Measurements from ENCODE around the gene TTBK2.

TTBK2 gene

GRCh38 chr15:42733027-42733426, 187.6 kb downstream of the TTBK2 start:
- Histone ChIP-seq H3K4me1 (peaks cover 3% of the 10 kb centered on the region), H3K27me3 (ENCODE audit: control insufficient read depth, insufficient read depth, low read length) (no peaks in the 10 kb centered on the region), H3K4me2 (ENCODE audit: low read length) (no peak overlapping the region), H3K27ac (no peak overlapping the region), H3K79me2 (no peaks in the 10 kb centered on the region), H3K4me3 (ENCODE audit: low read depth, low read length) (no peak overlapping the region), H3K36me3 (ENCODE audit: control insufficient read depth, insufficient read depth, low read length) (no peaks in the 10 kb centered on the region), H3K9ac (no peak overlapping the region), H3K9me3 (ENCODE audit: control insufficient read depth, low read length) (no peaks in the 10 kb centered on the region), H2AFZ (no peak overlapping the region)
- TF ChIP-seq CTCF (IDR thresholded peaks at IDR 0.05), result no peak

- TF ChIP-seq CTCF (IDR thresholded peaks at IDR 0.05), result no peak
Measured at GRCh38 chr15:42732095-42732827, 188.3 kb downstream of the TTBK2 start.

GRCh38 chr15:42731461-42731860, 189.1 kb downstream of the TTBK2 start:
- no peaks in the 10 kb centered on the region for H3K27me3 ChIP-seq (ENCODE audit: control insufficient read depth, insufficient read depth, low read length)
- H3K4me3 ChIP-seq (ENCODE audit: low read depth, low read length), result no peak overlapping the region
- H2AFZ ChIP-seq, result no peak overlapping the region
- no peak overlapping the region for H3K4me2 ChIP-seq (ENCODE audit: low read length)
- H3K9me3 ChIP-seq (ENCODE audit: control insufficient read depth, low read length), result no peaks in the 10 kb centered on the region
- H3K79me2 ChIP-seq, result no peaks in the 10 kb centered on the region
- no peak overlapping the region for H3K9ac ChIP-seq
- H3K36me3 ChIP-seq (ENCODE audit: control insufficient read depth, insufficient read depth, low read length), result no peaks in the 10 kb centered on the region
- no peak overlapping the region for H3K27ac ChIP-seq
- no peaks in the 10 kb centered on the region for H3K4me1 ChIP-seq
- TF ChIP-seq CTCF (IDR thresholded peaks at IDR 0.05), result no peak

More at GRCh38 chr15:42732095-42732827, 188.3 kb downstream of the TTBK2 start:
- Histone ChIP-seq H3K9me3 (ENCODE audit: control insufficient read depth, low read length) (no peaks in the 10 kb centered on the region), H3K79me2 (no peaks in the 10 kb centered on the region), H3K4me2 (ENCODE audit: low read length) (no peak overlapping the region), H3K4me1 (no peaks in the 10 kb centered on the region), H3K27ac (no peak overlapping the region), H3K9ac (no peak overlapping the region), H3K4me3 (ENCODE audit: low read depth, low read length) (no peak overlapping the region), H3K27me3 (ENCODE audit: control insufficient read depth, insufficient read depth, low read length) (no peaks in the 10 kb centered on the region), H3K36me3 (ENCODE audit: control insufficient read depth, insufficient read depth, low read length) (no peaks in the 10 kb centered on the region), H2AFZ (no peak overlapping the region)

- Histone ChIP-seq H3K27ac (no peak overlapping the region), H3K4me2 (ENCODE audit: low read length) (no peak overlapping the region), H3K4me1 (no peaks in the 10 kb centered on the region), H3K36me3 (ENCODE audit: control insufficient read depth, insufficient read depth, low read length) (no peaks in the 10 kb centered on the region), H3K27me3 (ENCODE audit: control insufficient read depth, insufficient read depth, low read length) (no peaks in the 10 kb centered on the region), H2AFZ (no peak overlapping the region), H3K9me3 (ENCODE audit: control insufficient read depth, low read length) (no peaks in the 10 kb centered on the region), H3K9ac (no peak overlapping the region), H3K4me3 (ENCODE audit: low read depth, low read length) (no peak overlapping the region), H3K79me2 (no peaks in the 10 kb centered on the region)
- TF ChIP-seq CTCF (IDR thresholded peaks at IDR 0.05), result no peak
Measured at GRCh38 chr15:42730536-42730935, 190.0 kb downstream of the TTBK2 start.

GRCh38 chr15:42730135-42730534, 190.4 kb downstream of the TTBK2 start:
- Histone ChIP-seq H3K9me3 (ENCODE audit: control insufficient read depth, low read length) (no peaks in the 10 kb centered on the region), H3K36me3 (ENCODE audit: control insufficient read depth, insufficient read depth, low read length) (no peaks in the 10 kb centered on the region), H3K4me2 (ENCODE audit: low read length) (no peak overlapping the region), H3K27me3 (ENCODE audit: control insufficient read depth, insufficient read depth, low read length) (no peaks in the 10 kb centered on the region), H3K79me2 (no peaks in the 10 kb centered on the region), H3K4me3 (ENCODE audit: low read depth, low read length) (no peak overlapping the region), H2AFZ (no peak overlapping the region), H3K27ac (no peak overlapping the region), H3K9ac (no peak overlapping the region), H3K4me1 (no peaks in the 10 kb centered on the region)
- TF ChIP-seq CTCF (IDR thresholded peaks at IDR 0.05), result no peak
